DOHH2 (cell line): Measurements from ENCODE around the gene CTRB2.
"Not testable (repeated sequence)": the region's sequence is repeated elsewhere in the genome, so short reads cannot be mapped to it uniquely, and the experiment has no call there.

Source experiments
- CTCF ChIP-seq: fragments of 200-600 bp; sonication (generic); IDR thresholded peaks from one replicate; pipeline ENCODE4 v1.5.1; 2014; ENCODE audit warnings: antibody characterized with exemption, mild to moderate bottlenecking, low read depth, low read length; ENCODE audit not compliant: poor library complexity, severe bottlenecking
- EZH2phosphoT487 ChIP-seq: fragments of 200-600 bp; sonication (generic); IDR thresholded peaks from 2 replicates; pipeline ENCODE4 v1.6.1; 2017; ENCODE audit warnings: borderline replicate concordance, mild to moderate bottlenecking, antibody characterized with exemption, low read length, moderate library complexity, mixed read lengths

- not testable (repeated sequence) for TF ChIP-seq CTCF, EZH2phosphoT487
Observed at GRCh38 chr16:75204905-75205304, 2.1 kb downstream of the CTRB2 start.
